ENCODE data around the gene KIRREL3. TPM values are rescaled to one million over a fixed set of nuclear protein-coding genes. Genes with fewer than 3 reads are reported as not detected.

Gene KIRREL3
- total and polyA plus RNA-seq, 9 of the 15 experiments (the other 6 are each of a cell fraction or from before 2014, with no cell fraction given) = 0.04 to 0.10 TPM; not detected in 7

GRCh38 chr11:126506789-126507188 is 493.8 kb downstream of the KIRREL3 start (continued):
- TF ChIP-seq BCLAF1 (IDR thresholded peaks at IDR 0.05; ENCODE audit: borderline replicate concordance in 1 of 2, control insufficient read depth in 1 of 2, low read depth in 2 of 2, low read length in 1 of 2) (no peak), FOXO4 (CRISPR knock-in tag; IDR thresholded peaks at IDR 0.05) (no peak), CBX2 (IDR thresholded peaks at IDR 0.05; ENCODE audit: insufficient read depth, low read length, poor library complexity, severe bottlenecking) (no peak), BACH1 (tag; IDR thresholded peaks at IDR 0.05) (no peak), CHCHD3 (CRISPR knock-in tag; IDR thresholded peaks at IDR 0.05) (no peak), MEF2A (IDR thresholded peaks at IDR 0.05; ENCODE audit: control insufficient read depth, low read depth, low read length) (no peak), MEIS2 (IDR thresholded peaks at IDR 0.05; ENCODE audit: partially characterized antibody) (no peak)

Data from K562 (cell line).